T follicular helper cell (primary cell): ENCODE results near the gene HNRNPUL2.
A peak's percentile ranks its signal among the peaks of the same experiment; 100 is the strongest.
"Not testable (repeated sequence)": the region's sequence is repeated elsewhere in the genome, so short reads cannot be mapped to it uniquely, and the experiment has no call there.

Experiments
- DNase-seq: peaks from one replicate; pipeline ENCODE4 v3.0.0-alpha.2; 2020; ENCODE audit warnings: low read depth

The HNRNPUL2 gene

DNA sequence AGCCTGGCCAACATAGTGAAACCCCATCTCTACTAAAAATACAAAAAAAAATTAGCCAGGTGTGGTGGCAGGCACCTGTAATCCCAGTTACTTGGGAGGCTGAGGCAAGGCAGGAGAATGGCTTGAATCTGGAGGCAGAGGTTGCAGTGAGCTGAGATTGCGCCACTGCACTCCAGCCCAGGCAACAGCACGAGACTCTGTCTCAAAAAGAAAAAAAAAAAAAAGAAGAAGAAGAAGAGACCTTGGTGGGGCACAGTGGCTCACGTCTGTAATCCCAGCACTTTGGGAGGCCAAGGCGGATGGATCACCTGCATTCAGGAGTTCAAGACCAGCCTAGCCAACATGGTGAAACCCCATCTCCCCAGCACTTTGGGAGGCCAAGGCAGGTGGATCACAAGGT, 23.3 kb downstream of the HNRNPUL2 start:
- DNase-seq: not testable (repeated sequence)

- no peak for DNase-seq
Observed at GRCh38 chr11:62702246-62702645, 25.0 kb downstream of the HNRNPUL2 start.

DNA sequence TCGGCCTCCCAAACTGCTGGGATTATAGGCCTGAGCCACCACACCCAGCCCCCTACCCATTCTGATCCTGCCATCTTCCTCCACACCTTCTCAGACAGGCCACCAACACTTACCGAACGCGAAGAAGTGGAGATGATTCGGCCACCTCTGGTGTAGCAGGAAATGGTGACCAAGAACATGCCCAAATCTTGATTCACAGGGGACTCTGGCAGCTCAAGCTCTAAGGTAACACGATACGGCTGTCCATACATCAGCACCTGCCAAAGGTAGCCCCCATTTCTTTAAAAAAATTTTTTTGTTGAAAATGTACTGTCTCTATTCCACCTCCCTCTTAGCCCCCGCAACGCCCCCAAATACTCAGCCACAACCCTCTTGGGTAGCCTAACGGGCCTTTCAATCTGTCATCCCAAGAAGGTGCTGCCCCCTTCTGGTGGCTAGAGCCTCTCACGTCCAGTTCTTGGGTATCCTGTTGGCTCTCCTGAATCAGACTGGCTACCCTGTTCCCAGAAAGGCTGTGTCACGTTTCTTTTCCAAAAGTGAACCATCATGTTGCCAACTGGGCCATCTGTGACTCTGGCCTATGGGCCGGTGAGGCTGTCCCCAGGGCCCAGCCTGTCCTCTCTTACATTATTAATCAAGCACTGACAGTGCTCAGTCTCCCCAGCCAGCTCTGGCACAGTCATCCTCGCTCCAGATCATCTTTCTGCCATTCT, 32.6 kb downstream of the HNRNPUL2 start:
- DNase-seq: peak; percentile 69

- DNase-seq: not testable (repeated sequence)
Observed at GRCh38 chr11:62693624-62694023, 33.6 kb downstream of the HNRNPUL2 start.

GRCh38 chr11:62689421-62690183, 37.7 kb downstream of the HNRNPUL2 start, which contains the start of gene LRRN4CL:
Gene LRRN4CL (minus strand): TSS chr11:62689530. CDS start chr11:62688508, 1,022 bp downstream.
- DNase-seq: no peak

- DNase-seq: no peak
Observed at GRCh38 chr11:62688491-62688890, 38.8 kb downstream of the HNRNPUL2 start.

DNA sequence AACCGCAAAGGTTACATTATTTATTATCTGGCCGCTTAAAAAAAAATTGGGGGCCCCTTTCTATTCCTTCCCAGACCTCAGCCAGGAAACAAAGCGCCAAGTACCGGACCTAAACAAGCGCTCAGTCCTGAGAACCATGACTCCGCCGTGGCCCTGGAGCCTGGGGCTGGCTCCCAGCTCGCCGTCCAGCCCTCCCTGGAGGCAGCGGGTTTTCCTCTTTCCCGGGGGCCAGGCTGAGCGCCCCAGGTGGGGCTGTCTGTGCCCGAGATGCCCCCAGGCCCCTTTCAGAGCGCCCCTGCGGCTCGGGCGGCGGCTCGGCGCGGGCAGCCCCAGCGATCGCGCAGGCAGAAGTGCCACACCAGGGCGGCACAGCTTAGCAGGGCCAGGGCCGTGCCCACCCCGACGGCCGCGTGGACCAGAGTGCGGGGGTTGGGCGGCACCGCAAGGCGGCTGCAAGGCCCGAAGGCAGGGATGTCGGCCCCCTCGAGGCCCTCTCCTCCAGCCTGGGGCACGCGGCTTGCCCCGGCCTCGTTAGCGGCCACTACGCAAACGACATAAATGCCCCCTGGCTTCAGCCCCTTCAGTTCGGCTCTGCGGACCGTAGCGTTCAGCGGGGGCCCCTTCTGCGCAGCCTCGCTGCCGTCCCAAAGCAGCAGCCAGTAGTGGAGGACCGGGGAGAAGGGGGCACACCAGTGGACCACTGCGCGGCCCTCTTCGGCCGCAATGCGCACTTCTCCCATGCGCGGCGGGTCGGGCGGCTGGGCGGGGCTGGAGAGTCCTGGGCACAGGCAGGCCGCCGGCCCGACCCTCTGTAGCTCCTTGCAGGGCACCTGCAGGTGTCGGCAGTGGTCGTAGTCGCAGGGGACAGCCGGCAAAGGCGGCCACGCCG, 39.5 kb downstream of the HNRNPUL2 start:
- no peak for DNase-seq

GRCh38 chr11:62682518-62682917, 44.7 kb downstream of the HNRNPUL2 start:
- DNase-seq: no peak

- DNase-seq: no peak
Observed at GRCh38 chr11:62680825-62681240, 46.4 kb downstream of the HNRNPUL2 start.

DNA sequence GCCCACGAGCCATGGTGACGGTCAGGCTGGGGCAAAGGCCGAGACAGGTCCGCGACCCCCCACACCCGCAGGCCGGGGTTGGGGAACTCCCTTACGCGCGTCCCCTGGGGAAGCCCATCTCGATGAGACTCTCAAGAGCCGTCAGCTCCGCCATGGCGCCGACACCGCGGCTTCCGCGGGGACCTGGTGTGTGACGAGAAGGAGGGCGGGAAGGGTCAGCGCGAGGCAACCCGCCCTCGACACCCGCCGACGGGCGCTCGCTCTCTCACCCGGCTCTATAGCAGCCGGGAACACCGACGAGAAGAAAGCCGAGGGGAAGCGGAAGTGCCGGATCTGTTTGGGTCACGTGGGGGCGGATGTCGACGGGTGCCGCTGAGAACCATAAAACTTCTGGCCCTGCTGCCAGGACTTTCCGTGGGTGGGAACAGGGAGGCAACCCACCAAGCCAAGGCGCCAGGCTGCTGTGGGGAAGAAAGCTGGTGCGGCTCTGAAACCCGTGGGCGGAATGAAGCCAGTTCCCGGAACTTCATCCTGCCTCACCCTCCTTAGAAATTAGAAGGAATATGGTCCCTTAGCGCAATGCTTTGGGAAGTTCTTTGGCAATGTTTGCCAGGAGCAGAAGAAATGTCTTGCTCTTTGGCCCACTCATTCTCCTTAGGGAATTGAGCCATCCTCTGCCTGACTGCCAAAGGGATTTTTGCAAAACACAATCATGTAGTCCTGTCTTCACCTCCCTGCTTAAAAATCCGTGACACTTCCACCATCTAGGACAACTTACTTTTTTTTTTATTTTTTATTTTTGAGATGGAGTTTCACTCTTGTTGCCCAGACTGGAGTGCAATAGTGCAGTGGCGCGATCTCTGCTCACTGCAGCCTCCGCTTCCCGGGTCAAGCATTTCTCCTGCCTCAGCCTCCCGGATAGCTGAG, 48.2 kb downstream of the HNRNPUL2 start, which contains the start of gene UBXN1:
Gene UBXN1, minus strand, starts transcription at position 304 of the 927 bp plus-strand sequence. Its CDS starts 150 bp downstream, at position 154.
- peak; percentile 77 for DNase-seq

- DNase-seq: no peak
Observed at GRCh38 chr11:62678433-62678769, 48.9 kb downstream of the HNRNPUL2 start.

DNA sequence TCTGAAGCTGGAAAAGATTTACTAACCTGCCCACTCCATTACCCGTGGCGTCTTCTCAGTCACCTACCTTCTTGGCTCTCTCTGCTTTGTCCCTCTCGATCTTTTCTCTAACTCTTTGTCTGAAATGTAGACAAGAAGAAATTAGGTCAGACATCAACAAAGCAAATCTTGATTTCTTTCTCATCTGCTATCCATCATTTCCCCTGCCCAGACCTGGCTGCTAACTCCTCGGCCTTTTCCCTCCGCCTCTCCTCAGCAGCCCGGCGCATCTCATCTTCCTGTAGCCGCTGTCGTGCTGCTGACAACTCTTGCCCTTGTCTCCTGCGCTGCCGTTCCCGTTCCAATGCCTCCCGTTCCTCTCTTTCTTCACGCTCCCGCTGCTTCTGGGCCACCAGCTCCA, 49.5 kb downstream of the HNRNPUL2 start:
- DNase-seq: no peak

GRCh38 chr11:62677156-62677555, 50.1 kb downstream of the HNRNPUL2 start:
- no peak for DNase-seq

- DNase-seq: no peak
Observed at GRCh38 chr11:62676698-62677097, 50.6 kb downstream of the HNRNPUL2 start.

GRCh38 chr11:62675415-62675814, 51.8 kb downstream of the HNRNPUL2 start:
- DNase-seq: not testable (repeated sequence)

DNA sequence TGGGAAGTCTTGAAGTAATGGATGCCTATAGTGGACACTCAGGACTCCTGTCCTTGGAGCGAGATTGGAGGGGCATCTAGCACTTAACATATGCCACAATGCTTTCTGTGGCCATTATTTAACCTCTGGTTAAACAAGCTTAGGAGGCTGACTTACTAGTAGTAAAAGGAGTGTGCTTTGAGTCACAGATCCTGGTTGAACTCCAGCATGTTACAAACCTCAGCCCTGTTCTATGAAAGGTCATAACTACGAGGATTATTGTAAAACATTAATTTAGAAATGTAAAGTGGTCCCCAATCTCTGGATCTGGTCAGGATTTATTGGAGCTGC, 54.1 kb downstream of the HNRNPUL2 start:
- DNase-seq: no peak

DNA sequence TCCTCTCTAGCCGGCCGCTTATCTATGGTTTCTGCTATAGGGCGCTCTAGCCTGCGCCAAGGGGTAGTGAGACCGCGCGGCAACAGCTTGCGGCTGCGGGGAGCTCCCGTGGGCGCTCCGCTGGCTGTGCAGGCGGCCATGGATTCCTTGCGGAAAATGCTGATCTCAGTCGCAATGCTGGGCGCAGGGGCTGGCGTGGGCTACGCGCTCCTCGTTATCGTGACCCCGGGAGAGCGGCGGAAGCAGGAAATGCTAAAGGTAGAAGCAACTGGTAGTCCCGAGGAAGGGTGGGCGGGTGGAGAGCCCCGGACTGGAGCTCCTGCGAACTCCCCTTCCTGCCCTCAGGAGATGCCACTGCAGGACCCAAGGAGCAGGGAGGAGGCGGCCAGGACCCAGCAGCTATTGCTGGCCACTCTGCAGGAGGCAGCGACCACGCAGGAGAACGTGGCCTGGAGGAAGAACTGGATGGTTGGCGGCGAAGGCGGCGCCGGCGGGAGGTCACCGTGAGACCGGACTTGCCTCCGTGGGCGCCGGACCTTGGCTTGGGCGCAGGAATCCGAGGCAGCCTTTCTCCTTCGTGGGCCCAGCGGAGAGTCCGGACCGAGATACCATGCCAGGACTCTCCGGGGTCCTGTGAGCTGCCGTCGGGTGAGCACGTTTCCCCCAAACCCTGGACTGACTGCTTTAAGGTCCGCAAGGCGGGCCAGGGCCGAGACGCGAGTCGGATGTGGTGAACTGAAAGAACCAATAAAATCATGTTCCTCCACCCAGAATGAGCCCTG, 55.5 kb downstream of the HNRNPUL2 start, which contains the start of the genes LBHD1 and UQCC3:
Gene LBHD1, minus strand, starts transcription at position 660 of the 782 bp plus-strand sequence. CDS start 2,236 bp downstream, outside the sequence.
Gene UQCC3, plus strand, starts transcription at position 66 of the 782 bp plus-strand sequence. Its CDS starts 73 bp downstream, at position 139.
- peak; percentile 48 for DNase-seq

- DNase-seq: no peak
Observed at GRCh38 chr11:62671236-62671607, 56.0 kb downstream of the HNRNPUL2 start.

DNA sequence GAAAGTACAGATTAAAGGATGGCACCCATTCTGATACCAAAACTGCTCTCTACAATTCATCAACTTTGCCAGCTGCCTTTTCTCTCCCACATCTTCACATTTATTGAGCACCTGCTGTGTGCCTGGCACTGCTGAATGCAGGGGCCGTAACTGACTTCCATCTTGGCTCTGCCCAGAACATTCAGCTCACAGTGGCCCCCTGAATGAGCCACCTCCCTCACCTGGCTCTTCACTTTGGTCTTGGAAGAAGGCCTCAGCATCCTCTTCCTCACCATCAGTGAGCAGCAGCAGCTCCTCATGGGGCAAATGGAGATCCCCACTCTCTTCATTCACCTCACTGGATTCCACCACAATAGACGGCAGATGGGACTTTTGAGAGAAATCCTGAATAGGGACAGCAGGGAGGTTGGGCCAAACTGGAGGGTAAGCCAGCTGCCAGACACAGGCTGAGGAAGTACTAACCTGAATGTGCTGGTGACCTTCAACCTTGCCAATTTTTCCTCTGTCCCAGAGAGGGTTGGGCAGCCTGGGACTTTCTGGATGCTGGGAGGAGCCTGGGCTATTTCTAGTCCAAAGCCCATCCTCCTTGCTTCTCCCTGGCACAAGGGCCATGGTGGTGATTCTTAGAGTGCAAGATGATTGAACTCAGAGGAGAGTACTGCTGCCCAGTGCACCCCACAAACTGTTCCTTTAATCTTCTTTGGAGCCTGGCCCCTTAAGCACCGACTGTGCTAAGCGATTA, 57.7 kb downstream of the HNRNPUL2 start:
- DNase-seq: no peak
